Hepatocyte (in vitro differentiated cells): ENCODE data around the gene SP3.

Experiments used
- CTCF ChIP-seq: fragments of 200-600 bp; sonication (generic); IDR thresholded peaks from 2 replicates; pipeline ENCODE4 v1.5.1; 2016; ENCODE audit warnings: antibody characterized with exemption, mild to moderate bottlenecking; ENCODE audit not compliant: poor library complexity
- EZH2 ChIP-seq: fragments of 200-600 bp; sonication (generic); IDR thresholded peaks from 2 replicates; pipeline ENCODE4 v1.6.1; 2016; ENCODE audit warnings: antibody characterized with exemption, mild to moderate bottlenecking, borderline replicate concordance

GRCh38 chr2:173990245-173990644, 25.1 kb upstream of the SP3 start:
- TF ChIP-seq EZH2 (no peak), CTCF (no peak)
